Transverse colon (tissue), 4 donors: ENCODE data around the gene FAM3C.

Experiments
- POLR2AphosphoS5 ChIP-seq, 3 donors: sonication (generic); formaldehyde crosslinking; IDR thresholded peaks; one replicate each; pipeline ENCODE4 v1.6.1; 2016; ENCODE audit warnings: antibody characterized with exemption in 3 of 3
- TF ChIP-seq, protein P1 (sequence below), 5 experiments: fragments of 200-600 bp in 3 of 5; fragments of 450-650 bp in 2 of 5; sonication (generic) in 3 of 5; IDR thresholded peaks; 1 replicate in 2 of 5; 2 replicates in 3 of 5; pipeline ENCODE4 v1.5.1; 2016 to 2017; ENCODE audit warnings: antibody characterized with exemption in 5 of 5, inconsistent platforms in 3 of 5, mild to moderate bottlenecking in 2 of 5, moderate library complexity in 1 of 5

- TF ChIP-seq, protein P1, sequence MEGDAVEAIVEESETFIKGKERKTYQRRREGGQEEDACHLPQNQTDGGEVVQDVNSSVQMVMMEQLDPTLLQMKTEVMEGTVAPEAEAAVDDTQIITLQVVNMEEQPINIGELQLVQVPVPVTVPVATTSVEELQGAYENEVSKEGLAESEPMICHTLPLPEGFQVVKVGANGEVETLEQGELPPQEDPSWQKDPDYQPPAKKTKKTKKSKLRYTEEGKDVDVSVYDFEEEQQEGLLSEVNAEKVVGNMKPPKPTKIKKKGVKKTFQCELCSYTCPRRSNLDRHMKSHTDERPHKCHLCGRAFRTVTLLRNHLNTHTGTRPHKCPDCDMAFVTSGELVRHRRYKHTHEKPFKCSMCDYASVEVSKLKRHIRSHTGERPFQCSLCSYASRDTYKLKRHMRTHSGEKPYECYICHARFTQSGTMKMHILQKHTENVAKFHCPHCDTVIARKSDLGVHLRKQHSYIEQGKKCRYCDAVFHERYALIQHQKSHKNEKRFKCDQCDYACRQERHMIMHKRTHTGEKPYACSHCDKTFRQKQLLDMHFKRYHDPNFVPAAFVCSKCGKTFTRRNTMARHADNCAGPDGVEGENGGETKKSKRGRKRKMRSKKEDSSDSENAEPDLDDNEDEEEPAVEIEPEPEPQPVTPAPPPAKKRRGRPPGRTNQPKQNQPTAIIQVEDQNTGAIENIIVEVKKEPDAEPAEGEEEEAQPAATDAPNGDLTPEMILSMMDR (IDR thresholded peaks at IDR 0.05): no peak
- TF ChIP-seq POLR2AphosphoS5 (IDR thresholded peaks at IDR 0.05): no peak
Measured at GRCh38 chr7:121436136-121436535, 40.0 kb upstream of the FAM3C start.
